Left kidney (tissue), 2 donors: ENCODE results near the gene SIL1. TPM values are rescaled to one million over a fixed set of nuclear protein-coding genes. Genes with fewer than 3 reads are reported as not detected.
"Not testable (repeated sequence)": the region's sequence is repeated elsewhere in the genome, so short reads cannot be mapped to it uniquely, and the experiment has no call there.

ENCODE experiments used
- DNase-seq: peaks from one replicate; pipeline ENCODE4 v3.0.0-alpha.2; 2013
- polyA plus RNA-seq: library from polyadenylated mRNA; unstranded; fragments of 120-200 nt; gene quantifications from one replicate; pipeline ENCODE4 v1.2.1, GENCODE V29; 2013; ENCODE audit not compliant: insufficient read length

The SIL1 gene
- polyA plus RNA-seq, 1 donor, result 47.8 TPM

DNA sequence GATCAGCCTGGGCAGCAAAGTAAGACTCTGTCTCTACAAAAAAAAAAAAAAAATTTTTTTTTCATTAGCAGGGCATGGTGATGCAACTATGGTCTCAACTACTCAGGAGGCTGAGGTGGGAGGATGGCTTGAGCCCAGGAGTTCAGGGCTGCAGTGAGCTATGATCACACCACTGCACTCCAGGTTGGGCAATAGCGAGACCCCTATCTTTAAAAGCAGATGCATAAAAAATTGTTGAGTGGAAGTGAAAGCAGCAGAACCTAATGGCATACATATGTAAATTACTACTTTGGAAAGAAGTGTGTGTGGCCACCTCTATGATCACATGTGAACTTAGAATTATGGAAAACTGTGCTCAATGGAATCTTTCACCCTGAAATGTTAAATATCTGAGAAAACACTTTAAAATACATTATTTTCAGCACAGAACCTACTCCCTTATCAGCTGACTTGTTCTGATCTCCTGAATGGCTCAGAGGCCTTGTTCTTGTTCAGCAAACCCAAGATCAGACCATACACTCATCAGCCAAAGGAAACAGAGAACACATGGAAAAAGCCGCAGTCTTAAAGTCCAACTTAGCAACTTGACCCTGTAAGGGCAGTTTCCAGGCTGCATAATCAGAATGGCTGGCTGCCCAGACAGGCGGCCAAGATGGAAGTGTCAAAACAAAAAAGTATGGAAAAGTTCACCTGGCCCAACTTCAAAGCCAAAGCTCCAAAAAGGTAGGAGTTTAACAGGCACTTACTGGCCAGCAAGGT lies 56.5 kb downstream of the SIL1 start:
- DNase-seq, result no peak

DNA sequence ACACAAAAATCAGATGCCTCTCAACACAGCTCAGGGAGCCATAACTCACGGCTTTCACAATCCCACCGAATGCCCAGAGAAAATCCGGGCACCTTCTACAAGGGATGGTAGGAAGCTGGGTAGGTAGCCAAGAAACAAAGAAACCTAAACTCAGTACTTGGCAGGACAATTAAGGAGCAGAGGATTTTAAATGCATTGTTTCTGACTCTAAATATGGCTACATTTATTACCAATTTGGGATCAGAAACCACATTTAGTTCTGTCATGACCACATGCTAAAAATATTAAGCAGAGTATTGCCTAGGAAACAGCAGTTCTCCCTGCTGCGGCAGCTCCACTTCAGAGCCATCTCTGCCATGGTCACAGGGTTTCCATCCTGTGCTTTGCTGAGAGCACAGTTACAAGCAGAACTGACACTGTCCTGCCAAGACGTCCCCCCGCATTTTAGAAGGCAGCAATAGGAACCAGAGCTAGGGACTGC lies 57.5 kb downstream of the SIL1 start:
- no peak for DNase-seq

DNA sequence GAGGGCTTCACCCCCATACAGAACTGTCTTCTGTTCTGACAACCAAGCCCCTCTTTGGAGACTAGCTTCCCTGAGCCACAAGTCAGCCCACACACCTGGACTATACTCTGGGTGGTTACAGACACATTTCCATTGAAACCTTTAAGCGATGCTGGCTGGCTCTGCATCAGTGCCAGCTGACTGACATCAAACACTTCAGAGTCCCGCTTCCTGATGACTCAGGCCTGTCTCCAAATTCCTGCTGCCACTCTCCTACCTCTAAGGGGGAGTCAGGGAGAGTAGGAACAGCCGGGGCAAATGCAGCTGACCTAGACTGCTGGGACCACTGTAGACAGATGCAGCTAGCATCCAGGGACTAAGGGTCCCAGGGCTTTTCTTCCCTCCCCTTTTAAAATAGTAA lies 59.4 kb downstream of the SIL1 start:
- DNase-seq, result no peak

DNA sequence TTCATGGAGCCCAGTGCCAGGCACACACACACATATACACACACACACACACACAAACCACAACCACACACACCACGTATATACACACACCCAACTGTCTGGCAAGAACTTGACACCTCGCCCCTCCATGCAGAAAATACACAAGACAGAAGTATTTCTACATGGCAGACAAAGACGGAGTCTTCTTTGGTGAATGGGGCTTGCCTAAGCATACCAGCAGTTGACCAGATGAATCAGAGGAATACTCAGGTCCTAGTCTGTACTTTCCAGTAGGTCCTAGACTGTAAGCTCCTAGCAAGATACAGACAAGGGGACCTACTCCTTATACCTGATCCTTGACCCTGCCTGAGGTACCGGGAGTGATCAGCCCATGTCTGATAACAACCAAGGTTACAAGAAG lies 60.1 kb downstream of the SIL1 start:
- no peak for DNase-seq

DNA sequence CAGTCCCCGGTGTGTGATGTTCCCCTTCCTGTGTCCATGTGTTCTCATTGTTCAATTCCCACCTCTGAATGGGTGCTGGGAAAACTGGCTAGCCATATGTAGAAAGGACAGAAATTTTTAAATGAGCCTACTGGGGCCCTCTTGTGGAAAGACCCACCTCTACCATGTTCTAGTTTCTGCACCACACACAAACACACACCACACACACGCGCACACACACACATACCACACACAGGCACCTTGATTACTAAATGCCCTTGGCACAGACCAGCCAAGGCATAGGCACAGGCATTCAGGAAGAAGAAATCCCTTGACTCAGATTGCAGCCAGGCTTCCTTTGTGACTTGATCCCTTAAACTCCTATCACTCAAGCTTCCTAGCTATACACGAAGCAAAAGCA lies 60.5 kb downstream of the SIL1 start:
- no peak for DNase-seq

DNA sequence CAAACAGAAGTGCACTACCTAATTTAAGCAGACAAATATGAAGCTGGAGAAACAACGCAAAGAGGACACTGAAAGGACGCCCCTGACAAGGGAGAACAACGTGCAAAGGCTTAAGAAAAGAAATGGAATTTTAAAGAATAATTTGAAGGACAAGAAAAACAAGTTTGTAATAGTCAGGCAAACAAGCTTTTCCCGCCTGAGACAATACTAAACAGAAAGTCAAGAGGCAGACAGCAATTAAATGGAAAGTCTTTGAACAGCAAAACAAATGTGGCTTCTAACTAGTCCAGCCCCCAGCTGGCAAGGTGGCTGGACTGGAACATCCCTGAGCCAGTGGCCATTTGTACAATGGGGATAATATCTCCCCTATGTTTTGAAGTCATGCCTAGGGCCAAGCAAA lies 63.3 kb downstream of the SIL1 start:
- no peak for DNase-seq

DNA sequence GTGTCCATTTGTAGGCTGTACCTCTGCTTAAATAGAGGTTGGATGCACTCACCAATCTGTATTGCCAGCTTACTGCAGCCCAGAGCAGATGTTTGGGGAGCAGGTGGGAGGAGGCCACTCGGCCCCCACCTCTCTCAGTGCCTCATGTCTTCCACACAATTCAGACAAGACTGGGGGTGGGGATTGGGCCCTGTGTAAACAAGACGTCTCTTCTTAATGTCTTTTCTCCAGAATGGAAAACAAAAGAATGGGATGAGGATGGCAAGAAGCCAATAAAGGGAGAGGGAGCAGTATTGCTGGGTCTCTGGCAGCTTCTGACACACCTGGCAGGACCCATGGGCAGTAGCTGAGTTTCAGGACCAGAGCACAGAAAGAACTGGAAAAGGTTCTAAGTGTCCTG lies 64.9 kb downstream of the SIL1 start:
- DNase-seq, result no peak

DNA sequence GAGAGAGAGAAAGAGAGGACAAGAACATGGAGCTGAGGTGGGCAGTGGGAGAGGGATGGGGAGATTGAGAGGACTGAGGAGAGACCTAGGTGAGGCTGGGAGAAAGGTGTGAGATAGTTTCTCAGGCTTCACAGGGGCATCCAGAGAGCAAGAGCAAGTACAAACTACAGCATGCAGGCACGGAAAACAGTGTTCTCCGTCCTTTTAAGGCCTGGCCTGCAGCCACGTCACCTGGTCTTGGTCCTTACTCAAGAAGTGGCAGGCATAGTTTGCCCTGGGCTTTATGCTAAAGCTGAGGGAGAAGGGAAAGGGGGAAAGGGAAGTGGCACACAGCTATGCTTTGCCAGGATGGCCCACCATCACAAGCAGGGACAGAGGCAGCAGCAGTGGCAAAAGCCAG lies 65.7 kb downstream of the SIL1 start:
- DNase-seq, result no peak

DNA sequence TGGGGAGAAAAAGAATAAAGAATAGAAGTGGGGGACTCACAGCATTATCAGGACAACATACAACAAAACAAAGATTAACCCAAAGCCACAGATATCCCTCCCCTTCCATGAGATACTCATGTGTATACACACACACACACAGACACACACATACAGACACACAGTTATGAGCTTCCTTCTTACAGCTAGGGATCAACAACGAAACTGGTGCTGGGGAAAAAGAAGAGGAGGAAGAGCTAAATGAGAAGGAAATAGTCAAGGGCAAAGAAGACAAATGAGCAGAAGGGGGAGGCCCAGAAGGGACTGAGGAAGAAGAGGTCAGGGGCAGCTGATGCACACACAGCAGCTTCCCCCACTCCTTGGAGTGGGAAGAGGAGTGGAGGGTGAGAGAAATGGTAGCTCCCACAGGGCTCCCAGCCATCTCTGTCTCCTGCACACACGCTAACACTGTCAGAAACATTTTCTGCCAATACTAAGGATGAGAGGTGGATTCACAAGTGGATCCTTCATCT lies 66.2 kb downstream of the SIL1 start:
- DNase-seq, result no peak

DNA sequence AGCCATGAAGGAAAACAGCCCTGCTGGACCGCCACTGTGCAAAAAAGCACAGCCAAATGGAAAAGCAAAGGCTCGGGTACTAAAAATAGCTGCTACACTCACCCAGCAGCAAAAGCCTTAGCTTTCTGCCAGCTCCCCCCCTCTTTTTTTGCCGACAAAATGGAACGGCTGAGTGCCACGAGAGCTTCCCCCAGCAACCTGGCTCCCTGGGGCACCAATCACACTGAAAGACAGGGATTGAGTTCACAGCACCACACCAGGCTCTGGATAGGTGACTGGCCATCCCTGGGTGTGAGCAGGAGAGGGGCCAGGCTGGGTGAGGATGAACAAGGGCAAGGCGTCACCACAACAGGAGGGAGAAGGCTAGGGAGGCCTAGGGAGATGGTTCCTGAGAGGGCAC lies 66.7 kb downstream of the SIL1 start:
- no peak for DNase-seq

DNA sequence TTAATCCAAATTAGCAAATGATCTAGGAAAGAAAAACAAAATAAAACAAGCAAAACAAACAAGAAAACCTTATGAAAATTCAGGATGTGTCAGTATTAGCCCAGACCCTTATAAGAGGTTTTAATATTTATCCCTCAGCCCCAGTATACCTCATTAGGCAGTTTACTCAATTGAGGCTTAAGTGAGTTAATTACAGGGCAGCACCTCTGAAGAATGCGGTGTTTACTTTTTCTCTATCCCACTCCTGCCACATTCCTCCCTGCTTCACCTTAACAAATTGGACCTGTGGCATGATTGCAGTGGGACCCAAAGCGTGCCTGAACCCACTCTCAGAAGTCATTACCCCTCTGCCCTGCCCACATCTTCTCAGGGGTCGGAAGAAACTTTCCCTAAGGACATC lies 67.1 kb downstream of the SIL1 start:
- no peak for DNase-seq

DNA sequence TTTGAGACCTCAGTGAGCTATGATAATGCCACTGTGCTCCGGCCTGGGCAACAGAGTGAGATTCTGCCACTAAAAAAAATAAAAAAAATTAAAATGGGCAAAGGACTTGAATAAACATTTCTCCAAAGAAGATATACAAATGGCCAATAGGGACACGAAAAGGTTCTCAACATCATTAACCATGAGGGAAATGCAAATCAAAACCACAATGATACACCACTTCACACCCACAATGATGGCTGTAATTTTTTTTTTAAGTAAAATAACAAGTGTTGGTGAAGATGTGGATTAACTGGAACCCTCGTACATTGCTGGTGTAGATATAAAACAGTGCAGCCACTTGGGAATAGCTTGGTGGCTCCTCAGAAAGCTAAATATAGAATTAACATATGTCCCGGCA lies 68.0 kb downstream of the SIL1 start:
- no peak for DNase-seq

DNA sequence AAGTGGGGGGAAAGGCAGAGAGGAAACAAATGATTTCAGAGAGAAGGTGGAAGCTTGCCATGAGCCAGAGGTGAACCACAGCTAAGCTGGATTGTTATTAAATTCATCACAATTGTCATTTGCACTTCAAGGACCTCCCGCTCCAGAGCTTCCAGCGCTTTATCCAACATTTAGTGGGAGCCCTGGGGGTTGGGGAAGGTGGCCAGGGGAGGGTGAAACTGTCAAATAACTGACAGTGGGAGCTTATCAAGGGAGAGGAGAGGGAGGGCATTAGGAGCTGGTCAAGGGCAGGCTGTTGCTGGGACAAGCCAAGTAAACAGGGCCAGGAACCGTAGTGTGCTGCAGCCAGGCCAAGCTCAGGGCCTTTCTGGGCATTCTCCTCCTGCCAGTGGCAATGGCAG lies 71.5 kb downstream of the SIL1 start:
- DNase-seq, result no peak

DNA sequence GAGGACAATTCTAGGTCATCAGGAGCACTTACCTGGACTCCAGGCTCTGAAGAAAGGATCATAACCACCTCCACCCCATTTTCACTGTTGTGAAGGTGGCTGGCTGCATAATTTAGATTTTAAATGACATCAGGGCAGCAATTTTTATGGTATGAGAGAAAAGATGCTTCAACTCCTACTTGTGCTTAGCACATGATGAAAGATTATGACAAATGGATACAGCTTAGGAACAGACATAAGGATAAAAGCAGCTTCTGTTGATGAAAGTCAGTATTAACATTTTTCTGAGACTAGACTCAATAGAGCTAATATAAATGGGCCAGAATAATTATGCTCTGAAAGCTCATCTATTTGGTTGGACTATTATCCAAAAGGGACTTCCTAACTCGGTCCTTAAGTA lies 72.2 kb downstream of the SIL1 start:
- no peak for DNase-seq

DNA sequence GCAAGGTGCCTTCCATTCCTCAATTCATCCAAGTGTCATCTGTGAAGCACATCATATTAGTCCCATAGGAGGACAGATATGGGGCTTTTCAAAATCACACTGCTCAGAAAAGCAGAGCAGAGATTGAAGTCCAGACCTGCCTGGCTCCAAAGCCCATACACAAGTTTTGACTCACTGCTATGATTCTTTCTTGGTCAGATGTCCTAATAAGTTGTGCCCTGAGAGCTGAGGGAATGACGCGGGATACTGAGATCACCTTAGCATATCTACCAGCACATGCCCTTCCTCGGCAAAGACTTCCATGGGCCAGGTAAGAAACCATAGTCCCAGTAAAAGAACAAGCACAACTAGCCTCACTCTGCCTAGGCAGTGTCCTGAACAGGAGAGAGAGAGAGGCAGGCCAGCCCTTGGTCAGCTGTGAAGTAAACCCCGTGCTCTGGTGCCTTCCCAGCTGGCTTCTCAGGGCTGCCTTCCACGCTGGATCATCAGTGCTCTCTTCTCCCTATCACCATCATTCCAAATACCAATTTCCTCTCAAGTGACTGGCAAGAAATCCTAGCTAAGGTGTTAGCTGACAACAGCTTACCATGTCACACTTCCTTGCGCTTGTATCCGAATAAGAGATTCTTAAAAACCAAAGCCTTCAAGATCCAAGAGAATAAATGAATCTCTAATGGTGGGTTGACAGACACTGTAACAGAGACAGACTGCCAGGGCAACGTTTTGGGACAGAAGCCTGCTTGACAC lies 73.2 kb downstream of the SIL1 start:
- no peak for DNase-seq

DNA sequence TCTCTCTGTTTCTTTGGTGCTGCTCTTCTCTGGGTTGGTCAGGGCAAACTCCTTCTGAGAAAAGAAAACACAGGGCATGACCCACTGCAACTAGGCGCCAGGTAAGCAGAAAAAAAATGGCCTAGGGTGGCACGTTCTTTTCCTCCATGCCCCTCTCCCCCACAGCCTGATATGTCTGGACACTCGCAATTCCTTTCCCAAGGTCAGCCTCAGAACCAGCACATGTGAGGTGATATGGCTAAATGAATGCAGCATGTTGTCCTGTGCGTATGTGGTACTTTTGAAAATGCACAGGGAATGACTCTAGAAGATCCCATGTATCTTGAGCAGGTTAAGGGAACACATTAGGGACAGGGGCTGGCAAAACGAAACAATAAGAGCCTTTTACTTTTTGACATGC lies 77.0 kb downstream of the SIL1 start:
- DNase-seq, result no peak

DNA sequence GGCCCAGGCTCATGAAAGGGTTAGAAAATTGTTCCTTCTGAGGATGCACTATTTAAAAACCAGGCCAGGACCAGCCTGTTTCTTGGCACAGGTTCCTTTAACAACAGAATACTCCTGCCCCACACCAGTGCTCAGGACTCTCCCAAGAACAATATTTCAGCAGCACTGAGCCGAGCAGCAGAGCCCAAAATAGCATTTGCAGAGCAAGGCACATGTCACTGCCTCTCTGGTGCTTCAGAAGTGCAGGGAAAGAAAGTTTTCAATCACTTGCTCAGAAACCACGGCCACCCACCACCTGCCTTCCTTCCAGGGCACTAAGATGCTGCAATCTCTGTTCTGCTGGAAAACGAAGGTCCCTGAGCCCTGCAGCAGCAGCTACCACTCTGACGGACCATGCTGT lies 77.6 kb downstream of the SIL1 start:
- DNase-seq, result no peak

DNA sequence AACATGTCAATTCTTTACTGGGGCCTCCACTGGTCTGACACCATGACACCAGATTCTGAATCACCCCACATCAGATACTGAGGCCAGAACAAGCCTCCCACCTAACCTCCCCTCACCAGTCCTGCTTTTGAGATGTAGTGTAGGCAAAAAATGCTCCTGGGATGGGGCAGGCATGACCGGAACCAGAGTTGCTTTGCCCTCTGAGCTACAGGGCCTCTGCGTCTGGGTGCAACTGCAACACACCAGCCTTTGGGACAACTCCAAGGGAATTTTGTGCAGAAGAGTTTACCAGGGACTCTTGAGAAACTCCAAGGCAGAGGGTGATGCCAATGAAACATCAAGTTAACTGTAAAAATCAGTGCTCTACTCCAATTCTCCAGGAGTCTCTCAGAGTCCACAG lies 79.4 kb downstream of the SIL1 start:
- DNase-seq, result no peak

DNA sequence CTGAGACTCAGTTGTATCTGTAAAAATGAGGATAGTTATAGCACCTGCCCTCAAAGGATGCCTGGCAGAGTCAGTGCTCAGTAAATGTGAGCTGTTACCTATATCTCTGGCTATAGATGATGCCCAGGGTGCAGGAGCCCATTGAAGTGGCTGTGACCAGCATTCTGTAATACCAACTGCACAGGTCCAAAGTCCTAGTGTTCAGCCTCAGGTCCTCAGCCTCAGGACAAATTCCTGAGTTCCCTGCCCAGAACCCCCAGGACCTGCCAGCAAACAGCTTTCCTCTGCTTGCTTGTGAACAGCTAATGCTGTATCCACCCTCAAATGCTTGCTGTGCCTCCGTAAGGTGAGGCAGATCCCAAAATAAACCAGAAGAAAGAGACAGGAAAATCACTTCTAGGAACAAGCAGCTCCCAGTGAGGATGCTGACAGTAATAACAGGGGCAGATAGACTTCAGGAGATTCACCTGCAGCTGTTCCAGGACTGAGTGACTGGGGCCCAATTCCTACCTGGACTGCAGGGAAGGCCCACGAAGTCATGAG lies 80.8 kb downstream of the SIL1 start:
- DNase-seq, result no peak

DNA sequence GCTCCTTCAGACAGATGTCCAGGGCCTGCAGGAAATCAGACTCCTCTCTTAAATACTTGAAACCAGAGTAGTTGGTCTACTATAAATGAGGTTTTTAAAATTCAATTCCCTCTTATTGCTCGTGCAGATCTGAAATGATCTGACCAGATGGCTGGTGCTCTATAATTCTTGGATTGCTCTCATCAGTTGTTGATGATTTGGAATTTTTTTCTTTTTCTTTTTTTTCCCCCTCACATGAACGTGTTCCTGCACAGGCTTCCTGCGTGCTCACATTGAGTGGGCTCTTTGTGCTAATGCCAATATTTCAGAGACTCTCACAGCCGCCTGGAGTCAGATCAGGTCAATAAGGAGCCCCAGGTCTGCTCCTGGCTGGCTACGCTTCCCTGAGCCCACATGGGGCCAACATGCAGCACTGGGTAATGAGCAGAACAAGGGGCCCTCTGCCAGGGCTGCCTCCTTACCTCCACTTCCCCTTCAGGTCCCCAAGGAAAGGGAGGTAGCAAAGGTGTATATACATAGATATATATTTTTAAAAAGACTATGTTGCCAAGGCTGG lies 82.0 kb downstream of the SIL1 start:
- no peak for DNase-seq

DNA sequence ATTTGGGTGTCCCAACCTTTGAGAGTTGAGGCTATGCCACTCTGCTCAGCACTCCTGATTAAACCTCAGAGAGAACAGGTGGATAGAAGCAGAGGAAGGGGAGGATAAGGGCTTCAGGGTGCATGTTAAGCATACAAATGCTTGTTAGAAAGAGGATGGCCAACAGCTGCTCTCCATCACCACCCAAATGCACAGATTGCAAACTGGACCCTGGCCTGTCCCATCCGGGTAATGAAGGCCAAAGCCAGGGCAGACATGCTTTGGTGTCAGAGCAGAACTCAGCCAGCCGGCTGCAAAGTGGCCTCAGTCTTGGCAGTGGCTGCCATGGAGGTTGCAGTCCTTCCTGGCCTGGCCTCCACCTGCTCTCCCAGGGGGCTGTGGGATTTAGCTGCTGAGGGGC lies 84.3 kb downstream of the SIL1 start:
- DNase-seq, result no peak

DNA sequence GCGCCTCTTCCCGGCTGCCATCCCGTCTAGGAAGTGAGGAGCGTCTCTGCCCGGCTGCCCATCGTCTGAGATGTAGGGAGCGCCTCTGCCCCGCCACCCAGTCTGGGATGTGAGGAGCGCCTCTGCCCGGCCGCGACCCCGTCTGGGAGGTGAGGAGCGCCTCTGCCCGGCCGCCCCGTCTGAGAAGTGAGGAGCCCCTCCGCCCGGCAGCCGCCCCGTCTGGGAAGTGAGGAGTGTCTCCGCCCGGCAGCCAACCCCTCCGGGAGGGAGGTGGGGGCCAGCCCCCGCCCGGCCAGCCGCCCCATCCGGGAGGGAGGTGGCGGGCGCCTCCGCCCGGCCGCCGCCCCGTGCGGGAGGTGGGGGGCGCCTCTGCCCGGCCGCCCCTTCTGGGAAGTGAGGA lies 85.8 kb downstream of the SIL1 start:
- not testable (repeated sequence) for DNase-seq
